Measurements from ENCODE around the gene UNC13D. TPM values are rescaled to one million over a fixed set of nuclear protein-coding genes. Genes with fewer than 3 reads are reported as not detected.

Gene UNC13D
- total RNA-seq, 2 experiments from 2014 or later: 8.0 to 17.8 TPM

- CTCF ChIA-PET (ENCODE audit: unreplicated experiment): interaction anchor here (0.6 to 0.9 kb wide), 2 partner anchors 10 to 531 kb away, joined by 3 read pairs; no protein-coding TSS in a partner anchor
- TF ChIP-seq CTCF (conservative IDR thresholded peaks at IDR 0.05; ENCODE audit: low read length) (no peak), EZH2phosphoT487 (IDR thresholded peaks at IDR 0.05; ENCODE audit: borderline replicate concordance, low read depth, low read length) (no peak)
- Histone ChIP-seq H3K4me2 (ENCODE audit: low read length) (no peak overlapping the region), H4K20me1 (ENCODE audit: insufficient read depth, low read length) (no peaks in the 10 kb centered on the region), H3K4me3 (ENCODE audit: low read depth, low read length, poor library complexity, severe bottlenecking) (no peak overlapping the region), H3K9me2 (ENCODE audit: insufficient read depth, low read length) (no peaks in the 10 kb centered on the region), H3K36me3 (ENCODE audit: insufficient read depth, low read length) (no peaks in the 10 kb centered on the region), H2AFZ (ENCODE audit: low read length) (no peak overlapping the region), H3K79me2 (ENCODE audit: insufficient read depth, low read depth, low read length) (no peaks in the 10 kb centered on the region), H3K9me3 (ENCODE audit: low read length) (no peaks in the 10 kb centered on the region), H3K27ac (ENCODE audit: low read depth, low read length, poor library complexity, severe bottlenecking) (no peak overlapping the region), H3K4me1 (ENCODE audit: insufficient read depth, low read length, poor library complexity, severe bottlenecking) (peaks cover 15% of the 10 kb centered on the region)
- POLR2A ChIA-PET: interaction anchor here (0.5 to 0.6 kb wide), 2 partner anchors 22 to 49 kb away, joined by 3 to 6 read pairs; no protein-coding TSS in a partner anchor
- DNase-seq (ENCODE audit: low spot score): no peak
- no TSS peak for BruUV-seq (replicated peaks)
- intact Hi-C loops (cut with micrococcal nuclease; ENCODE audit: unreplicated experiment): no loop called here
These were observed 7.6 kb downstream of the UNC13D start for GRCh38 chr17:75836605-75837004.

GRCh38 chr17:75835654-75835987 lies 8.6 kb downstream of the UNC13D start:
- ChIA-PET POLR2A (interaction anchor here (0.5 to 0.6 kb wide), 2 partner anchors 163 to 230 kb away, joined by 3 read pairs; no protein-coding TSS in a partner anchor), CTCF (ENCODE audit: unreplicated experiment) (no interaction called here)
- TF ChIP-seq CTCF (conservative IDR thresholded peaks at IDR 0.05; ENCODE audit: low read length): no peak
- no peaks in the 10 kb centered on the region for H3K9me2 ChIP-seq (ENCODE audit: insufficient read depth, low read length)
- H3K36me3 ChIP-seq (ENCODE audit: insufficient read depth, low read length): no peaks in the 10 kb centered on the region
- no peaks in the 10 kb centered on the region for H3K9me3 ChIP-seq (ENCODE audit: low read length)
- H3K4me1 ChIP-seq (ENCODE audit: insufficient read depth, low read length, poor library complexity, severe bottlenecking): peaks cover 15% of the 10 kb centered on the region
- DNase-seq (ENCODE audit: low spot score): no peak
- intact Hi-C loops (cut with micrococcal nuclease; ENCODE audit: unreplicated experiment): no loop called here
- no peak overlapping the region for H2AFZ ChIP-seq (ENCODE audit: low read length)
- no peaks in the 10 kb centered on the region for H3K79me2 ChIP-seq (ENCODE audit: insufficient read depth, low read depth, low read length)
- no peak overlapping the region for H3K27ac ChIP-seq (ENCODE audit: low read depth, low read length, poor library complexity, severe bottlenecking)
- H3K4me3 ChIP-seq (ENCODE audit: low read depth, low read length, poor library complexity, severe bottlenecking): no peak overlapping the region
- no peak overlapping the region for H3K4me2 ChIP-seq (ENCODE audit: low read length)
- no peaks in the 10 kb centered on the region for H4K20me1 ChIP-seq (ENCODE audit: insufficient read depth, low read length)
- BruUV-seq (replicated peaks): no TSS peak

- intact Hi-C loops (cut with micrococcal nuclease; ENCODE audit: unreplicated experiment): no loop called here
- ChIA-PET CTCF (ENCODE audit: unreplicated experiment) (no interaction called here), POLR2A (interaction anchor here (0.5 to 0.6 kb wide), 2 partner anchors 163 to 229 kb away, joined by 3 read pairs; no protein-coding TSS in a partner anchor)
- Histone ChIP-seq H3K27ac (ENCODE audit: low read depth, low read length, poor library complexity, severe bottlenecking) (no peak overlapping the region), H4K20me1 (ENCODE audit: insufficient read depth, low read length) (no peaks in the 10 kb centered on the region), H3K36me3 (ENCODE audit: insufficient read depth, low read length) (no peaks in the 10 kb centered on the region), H3K79me2 (ENCODE audit: insufficient read depth, low read depth, low read length) (no peaks in the 10 kb centered on the region), H3K4me2 (ENCODE audit: low read length) (no peak overlapping the region), H3K9me3 (ENCODE audit: low read length) (no peaks in the 10 kb centered on the region), H3K4me3 (ENCODE audit: low read depth, low read length, poor library complexity, severe bottlenecking) (no peak overlapping the region), H3K4me1 (ENCODE audit: insufficient read depth, low read length, poor library complexity, severe bottlenecking) (peaks cover 15% of the 10 kb centered on the region), H3K9me2 (ENCODE audit: insufficient read depth, low read length) (no peaks in the 10 kb centered on the region), H2AFZ (ENCODE audit: low read length) (no peak overlapping the region)
- no TSS peak for BruUV-seq (replicated peaks)
- DNase-seq (ENCODE audit: low spot score): no peak
- TF ChIP-seq EZH2phosphoT487 (IDR thresholded peaks at IDR 0.05; ENCODE audit: borderline replicate concordance, low read depth, low read length) (no peak), CTCF (conservative IDR thresholded peaks at IDR 0.05; ENCODE audit: low read length) (no peak)
These were observed 9.1 kb downstream of the UNC13D start for GRCh38 chr17:75834928-75835653.

All from OCI-LY7 (cell line).